GM19438 (cell line): ENCODE measurements around the gene ARR3.
"Not testable (repeated sequence)": the region's sequence is repeated elsewhere in the genome, so short reads cannot be mapped to it uniquely, and the experiment has no call there.

Experiments
- ATAC-seq: cut with Tn5 transposase; IDR thresholded peaks from one replicate; pipeline ENCODE4 v1.9.1; 2021; ENCODE audit warnings: low read depth; ENCODE audit not compliant: unreplicated experiment

The ARR3 gene

GRCh38 chrX:70279081-70279480, 10.9 kb downstream of the ARR3 start:
- no peak for ATAC-seq

- ATAC-seq, result no peak
Observed at GRCh38 chrX:70280573-70280972, 12.4 kb downstream of the ARR3 start.

DNA sequence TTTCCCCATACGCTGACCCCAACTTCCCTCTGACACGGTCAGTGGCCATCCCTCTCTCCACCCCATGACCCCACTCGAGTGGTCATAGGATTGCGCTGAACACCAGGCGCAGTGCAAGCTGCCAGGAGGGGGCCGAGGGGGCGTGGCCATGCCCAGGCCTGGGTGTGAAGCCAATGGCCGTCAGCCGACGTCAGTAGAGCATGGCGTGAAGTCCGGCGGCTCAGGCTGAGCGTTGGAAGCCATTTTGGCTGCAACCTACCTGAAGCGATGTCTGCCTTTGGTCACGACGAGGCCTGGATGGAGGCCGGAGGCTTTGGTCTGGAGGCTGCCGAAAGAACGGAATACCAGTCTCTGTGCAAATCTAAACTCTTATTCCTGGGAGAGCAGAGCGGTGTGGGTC, 13.8 kb downstream of the ARR3 start, which contains the start of gene RAB41:
Gene RAB41 (plus strand): TSS at position 222 of the 400 bp plus-strand sequence. CDS start 46 bp downstream, at position 268.
- ATAC-seq, result no peak

- ATAC-seq, result no peak
Observed at GRCh38 chrX:70289168-70289792, 21.1 kb downstream of the ARR3 start.

GRCh38 chrX:70289793-70290770, 21.9 kb downstream of the ARR3 start, which contains the start of the genes KIF4A and PDZD11:
Gene KIF4A (plus strand): TSS chrX:70290104. CDS start chrX:70290459, 355 bp downstream.
Gene PDZD11 (minus strand): TSS chrX:70289927. CDS start chrX:70289341, 586 bp downstream.
- ATAC-seq, result peak; percentile 95

DNA sequence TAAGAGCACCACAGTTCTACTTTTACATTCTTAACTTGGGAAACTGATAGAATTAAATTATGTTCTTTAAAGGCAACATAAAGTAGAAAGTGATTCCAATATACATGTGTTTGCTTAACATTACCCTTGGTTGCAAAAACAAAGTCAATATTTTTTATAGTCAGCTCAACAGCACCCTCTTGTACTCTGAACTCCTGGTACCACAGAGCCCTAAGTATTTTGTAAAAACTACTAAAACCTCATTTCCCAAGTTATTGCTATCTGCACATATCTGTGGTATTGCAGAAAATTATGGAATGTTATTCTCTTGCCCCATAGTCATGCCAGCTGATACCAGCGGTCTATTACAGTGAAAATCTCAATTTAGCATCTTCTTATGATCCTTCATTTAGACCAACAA, 24.7 kb downstream of the ARR3 start:
- no peak for ATAC-seq

GRCh38 chrX:70293621-70294020, 25.5 kb downstream of the ARR3 start:
- ATAC-seq, result no peak

- ATAC-seq, result no peak
Observed at GRCh38 chrX:70301716-70302115, 33.6 kb downstream of the ARR3 start.

GRCh38 chrX:70313503-70313902, 45.4 kb downstream of the ARR3 start:
- no peak for ATAC-seq

GRCh38 chrX:70322784-70323183, 54.6 kb downstream of the ARR3 start:
- no peak for ATAC-seq

- not testable (repeated sequence) for ATAC-seq
Observed at GRCh38 chrX:70323628-70324027, 55.5 kb downstream of the ARR3 start.

- ATAC-seq, result no peak
Observed at GRCh38 chrX:70324326-70324725, 56.2 kb downstream of the ARR3 start.

DNA sequence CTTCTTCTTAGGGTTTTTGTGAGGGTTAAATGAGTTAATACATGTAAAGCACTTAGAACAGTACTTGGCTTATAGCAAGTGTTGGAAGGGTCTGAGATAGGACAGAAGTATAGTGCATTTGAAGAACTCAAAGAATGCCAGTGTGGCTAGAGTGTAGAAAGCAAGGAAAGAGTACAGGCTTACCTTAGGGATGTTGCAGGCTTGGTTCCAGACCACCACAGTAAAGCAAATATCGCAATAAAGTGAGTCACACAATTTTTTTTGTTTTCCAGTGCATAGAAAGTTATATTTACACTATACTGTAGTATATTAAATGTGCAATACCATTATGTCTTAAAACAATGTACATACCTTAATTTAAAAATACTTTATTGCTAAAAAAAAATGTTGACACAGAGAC, 63.0 kb downstream of the ARR3 start:
- no peak for ATAC-seq
